HepG2 (cell line): ENCODE measurements around the gene ZNHIT6. TPM values are rescaled to one million over a fixed set of nuclear protein-coding genes. Genes with fewer than 3 reads are reported as not detected.

ENCODE experiments used
- BHLHE40 ChIP-seq: IDR thresholded peaks from 2 replicates; pipeline ENCODE4 v1.6.1; 2011; ENCODE audit warnings: low read length, improper control_type of control experiment
- BRCA1 ChIP-seq: sonication (generic); formaldehyde crosslinking; IDR thresholded peaks from 2 replicates; pipeline ENCODE4 v1.4.0; 2020; ENCODE audit warnings: missing genetic modification reagents
- CAMTA2 ChIP-seq: sonication (generic); formaldehyde crosslinking; IDR thresholded peaks from 2 replicates; pipeline ENCODE4 v1.4.0; 2020; ENCODE audit warnings: mild to moderate bottlenecking, missing genetic modification reagents, borderline replicate concordance
- CBFB ChIP-seq: sonication (generic); formaldehyde crosslinking; IDR thresholded peaks from 2 replicates; pipeline ENCODE4 v1.4.0; 2020; ENCODE audit warnings: missing genetic modification reagents
- HMG20B ChIP-seq: conservative IDR thresholded peaks from 2 replicates; pipeline ENCODE4 v1.6.1; 2016; ENCODE audit warnings: missing genetic modification reagents, missing compliant biosample characterization
- HNRNPK ChIP-seq: fragments of 200-400 bp; formaldehyde crosslinking; IDR thresholded peaks from 2 replicates; pipeline ENCODE4 v1.6.1; 2018; ENCODE audit warnings: low read length, low read depth, moderate library complexity, mild to moderate bottlenecking; ENCODE audit not compliant: poor library complexity, severe bottlenecking
- MIER2 ChIP-seq: IDR thresholded peaks from 2 replicates; pipeline ENCODE4 v1.6.1; 2016; ENCODE audit warnings: missing biosample characterization, missing genetic modification reagents
- SRSF1 ChIP-seq: fragments of 200-400 bp; formaldehyde crosslinking; optimal IDR thresholded peaks from 2 replicates; pipeline ENCODE3; 2017; ENCODE audit warnings: mild to moderate bottlenecking, low read depth, low read length, moderate library complexity
- SRY ChIP-seq: sonication (generic); formaldehyde crosslinking; IDR thresholded peaks from 2 replicates; pipeline ENCODE4 v1.8.0; 2022; ENCODE audit warnings: mild to moderate bottlenecking, missing genetic modification reagents
- ZNF331 ChIP-seq: sonication (generic); formaldehyde crosslinking; IDR thresholded peaks from 2 replicates; pipeline ENCODE4 v1.4.0; 2020; ENCODE audit warnings: missing genetic modification reagents
- ZNF367 ChIP-seq: sonication (generic); formaldehyde crosslinking; IDR thresholded peaks from 2 replicates; pipeline ENCODE4 v1.4.0; 2020; ENCODE audit warnings: missing genetic modification reagents, borderline replicate concordance
- ZNF549 ChIP-seq: sonication (generic); formaldehyde crosslinking; IDR thresholded peaks from 2 replicates; pipeline ENCODE4 v1.5.0; 2020; ENCODE audit warnings: missing genetic modification reagents
- ZNF724P ChIP-seq: sonication (generic); formaldehyde crosslinking; IDR thresholded peaks from 2 replicates; pipeline ENCODE4 v1.8.0; 2022; ENCODE audit warnings: missing genetic modification reagents, borderline replicate concordance
- polyA plus RNA-seq, 8 experiments: library from polyadenylated mRNA; depleted of rRNA in 3 of 8; stranded (reverse) in 7 of 8; unstranded in 1 of 8; fragments of >200 nt; fragmentation: Illumina TruSeq in 4 of 8; extraction: Trizol in 4 of 8; gene quantifications; 2 replicates each; pipeline versions ENCODE4 v1.2.1 to v1.2.3, GENCODE V29; 2011 to 2016; ENCODE audit warnings: low read depth in 4 of 8, missing spikeins in 1 of 8, mixed read lengths in 1 of 8; ENCODE audit not compliant: insufficient read depth in 1 of 8
- total RNA-seq, 5 experiments: library from RNA; depleted of rRNA; stranded (reverse); fragments of >200 nt; fragmentation: Illumina TruSeq; extraction: Trizol; gene quantifications; 2 replicates each; pipeline ENCODE4 v1.2.3, GENCODE V29; 2016; ENCODE audit warnings: low read depth in 1 of 5
- TF ChIP-seq, protein P1 (sequence below): sonication (generic); formaldehyde crosslinking; IDR thresholded peaks from 2 replicates; pipeline ENCODE4 v1.4.0; 2020; ENCODE audit warnings: missing genetic modification reagents
- TF ChIP-seq, protein P2 (sequence below): sonication (generic); formaldehyde crosslinking; IDR thresholded peaks from 2 replicates; pipeline ENCODE4 v1.9.0; 2022; ENCODE audit warnings: missing genetic modification reagents, mild to moderate bottlenecking, borderline replicate concordance
- TF ChIP-seq, protein P3 (sequence below): sonication (generic); formaldehyde crosslinking; IDR thresholded peaks from 2 replicates; pipeline ENCODE4 v1.9.0; 2021; ENCODE audit warnings: missing genetic modification reagents, borderline replicate concordance
- TF ChIP-seq, protein P4 (sequence below): sonication (generic); formaldehyde crosslinking; IDR thresholded peaks from 2 replicates; pipeline ENCODE4 v1.5.0; 2020; ENCODE audit warnings: mild to moderate bottlenecking, low read depth, missing genetic modification reagents, borderline replicate concordance
- TF ChIP-seq, protein P5 (sequence below): sonication (generic); formaldehyde crosslinking; IDR thresholded peaks from 2 replicates; pipeline ENCODE4; 2020; ENCODE audit warnings: missing genetic modification reagents, mild to moderate bottlenecking, borderline replicate concordance
- TF ChIP-seq, protein P6 (sequence below): sonication (generic); formaldehyde crosslinking; IDR thresholded peaks from 2 replicates; pipeline ENCODE4 v1.4.0; 2020; ENCODE audit warnings: mild to moderate bottlenecking, missing genetic modification reagents

Gene ZNHIT6
- total and polyA plus RNA-seq, 2 of the 13 experiments (the other 11 are each of a cell fraction or from before 2014, with no cell fraction given), result 6.0 to 15.2 TPM

DNA sequence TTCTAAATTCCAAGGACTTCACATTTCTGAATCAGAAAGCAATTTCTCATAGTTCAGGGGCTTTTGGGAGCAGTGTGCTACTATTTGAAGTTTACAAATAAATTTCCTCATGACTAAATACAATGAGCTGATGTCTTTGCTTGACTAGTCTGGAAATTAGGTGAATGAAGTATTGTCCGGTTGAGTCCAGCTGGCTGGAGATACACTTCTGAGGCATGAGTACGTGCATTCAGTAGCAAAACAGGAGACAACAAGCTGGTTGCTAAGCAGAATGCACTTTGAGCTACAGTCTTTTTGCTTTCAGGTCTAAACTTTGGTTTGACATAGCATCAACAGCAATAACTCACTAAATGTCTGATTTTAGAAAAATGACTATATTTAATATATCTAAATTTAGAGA is 27.1 kb downstream of the ZNHIT6 start (continued):
- TF ChIP-seq SRY (CRISPR knock-in tag) (no peak), HMG20B (CRISPR knock-in tag) (no peak), ZNF724P (CRISPR knock-in tag) (no peak), BRCA1 (no peak), ZNF549 (CRISPR knock-in tag) (no peak), ZNF367 (CRISPR knock-in tag) (no peak), HNRNPK (no peak), MIER2 (peak; percentile 52; the same call in 1 of the 2 replicates), BHLHE40 (no peak; the same call in 1 of the 2 replicates), CAMTA2 (no peak), SRSF1 (no peak), ZNF331 (peak; percentile 58; the same call in 1 of the 2 replicates), CBFB (CRISPR knock-in tag) (no peak)
- TF ChIP-seq, protein P1, sequence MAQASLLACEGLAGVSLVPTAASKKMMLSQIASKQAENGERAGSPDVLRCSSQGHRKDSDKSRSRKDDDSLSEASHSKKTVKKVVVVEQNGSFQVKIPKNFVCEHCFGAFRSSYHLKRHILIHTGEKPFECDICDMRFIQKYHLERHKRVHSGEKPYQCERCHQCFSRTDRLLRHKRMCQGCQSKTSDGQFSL, result no peak
- TF ChIP-seq, protein P2, sequence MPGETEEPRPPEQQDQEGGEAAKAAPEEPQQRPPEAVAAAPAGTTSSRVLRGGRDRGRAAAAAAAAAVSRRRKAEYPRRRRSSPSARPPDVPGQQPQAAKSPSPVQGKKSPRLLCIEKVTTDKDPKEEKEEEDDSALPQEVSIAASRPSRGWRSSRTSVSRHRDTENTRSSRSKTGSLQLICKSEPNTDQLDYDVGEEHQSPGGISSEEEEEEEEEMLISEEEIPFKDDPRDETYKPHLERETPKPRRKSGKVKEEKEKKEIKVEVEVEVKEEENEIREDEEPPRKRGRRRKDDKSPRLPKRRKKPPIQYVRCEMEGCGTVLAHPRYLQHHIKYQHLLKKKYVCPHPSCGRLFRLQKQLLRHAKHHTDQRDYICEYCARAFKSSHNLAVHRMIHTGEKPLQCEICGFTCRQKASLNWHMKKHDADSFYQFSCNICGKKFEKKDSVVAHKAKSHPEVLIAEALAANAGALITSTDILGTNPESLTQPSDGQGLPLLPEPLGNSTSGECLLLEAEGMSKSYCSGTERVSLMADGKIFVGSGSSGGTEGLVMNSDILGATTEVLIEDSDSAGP (CRISPR knock-in tag), result no peak
- TF ChIP-seq, protein P3, sequence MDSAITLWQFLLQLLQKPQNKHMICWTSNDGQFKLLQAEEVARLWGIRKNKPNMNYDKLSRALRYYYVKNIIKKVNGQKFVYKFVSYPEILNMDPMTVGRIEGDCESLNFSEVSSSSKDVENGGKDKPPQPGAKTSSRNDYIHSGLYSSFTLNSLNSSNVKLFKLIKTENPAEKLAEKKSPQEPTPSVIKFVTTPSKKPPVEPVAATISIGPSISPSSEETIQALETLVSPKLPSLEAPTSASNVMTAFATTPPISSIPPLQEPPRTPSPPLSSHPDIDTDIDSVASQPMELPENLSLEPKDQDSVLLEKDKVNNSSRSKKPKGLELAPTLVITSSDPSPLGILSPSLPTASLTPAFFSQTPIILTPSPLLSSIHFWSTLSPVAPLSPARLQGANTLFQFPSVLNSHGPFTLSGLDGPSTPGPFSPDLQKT (CRISPR knock-in tag), result no peak
- TF ChIP-seq, protein P4, sequence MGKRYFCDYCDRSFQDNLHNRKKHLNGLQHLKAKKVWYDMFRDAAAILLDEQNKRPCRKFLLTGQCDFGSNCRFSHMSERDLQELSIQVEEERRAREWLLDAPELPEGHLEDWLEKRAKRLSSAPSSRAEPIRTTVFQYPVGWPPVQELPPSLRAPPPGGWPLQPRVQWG (CRISPR knock-in tag), result no peak
- TF ChIP-seq, protein P5, sequence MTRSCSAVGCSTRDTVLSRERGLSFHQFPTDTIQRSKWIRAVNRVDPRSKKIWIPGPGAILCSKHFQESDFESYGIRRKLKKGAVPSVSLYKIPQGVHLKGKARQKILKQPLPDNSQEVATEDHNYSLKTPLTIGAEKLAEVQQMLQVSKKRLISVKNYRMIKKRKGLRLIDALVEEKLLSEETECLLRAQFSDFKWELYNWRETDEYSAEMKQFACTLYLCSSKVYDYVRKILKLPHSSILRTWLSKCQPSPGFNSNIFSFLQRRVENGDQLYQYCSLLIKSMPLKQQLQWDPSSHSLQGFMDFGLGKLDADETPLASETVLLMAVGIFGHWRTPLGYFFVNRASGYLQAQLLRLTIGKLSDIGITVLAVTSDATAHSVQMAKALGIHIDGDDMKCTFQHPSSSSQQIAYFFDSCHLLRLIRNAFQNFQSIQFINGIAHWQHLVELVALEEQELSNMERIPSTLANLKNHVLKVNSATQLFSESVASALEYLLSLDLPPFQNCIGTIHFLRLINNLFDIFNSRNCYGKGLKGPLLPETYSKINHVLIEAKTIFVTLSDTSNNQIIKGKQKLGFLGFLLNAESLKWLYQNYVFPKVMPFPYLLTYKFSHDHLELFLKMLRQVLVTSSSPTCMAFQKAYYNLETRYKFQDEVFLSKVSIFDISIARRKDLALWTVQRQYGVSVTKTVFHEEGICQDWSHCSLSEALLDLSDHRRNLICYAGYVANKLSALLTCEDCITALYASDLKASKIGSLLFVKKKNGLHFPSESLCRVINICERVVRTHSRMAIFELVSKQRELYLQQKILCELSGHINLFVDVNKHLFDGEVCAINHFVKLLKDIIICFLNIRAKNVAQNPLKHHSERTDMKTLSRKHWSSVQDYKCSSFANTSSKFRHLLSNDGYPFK (CRISPR knock-in tag), result no peak
- TF ChIP-seq, protein P6, sequence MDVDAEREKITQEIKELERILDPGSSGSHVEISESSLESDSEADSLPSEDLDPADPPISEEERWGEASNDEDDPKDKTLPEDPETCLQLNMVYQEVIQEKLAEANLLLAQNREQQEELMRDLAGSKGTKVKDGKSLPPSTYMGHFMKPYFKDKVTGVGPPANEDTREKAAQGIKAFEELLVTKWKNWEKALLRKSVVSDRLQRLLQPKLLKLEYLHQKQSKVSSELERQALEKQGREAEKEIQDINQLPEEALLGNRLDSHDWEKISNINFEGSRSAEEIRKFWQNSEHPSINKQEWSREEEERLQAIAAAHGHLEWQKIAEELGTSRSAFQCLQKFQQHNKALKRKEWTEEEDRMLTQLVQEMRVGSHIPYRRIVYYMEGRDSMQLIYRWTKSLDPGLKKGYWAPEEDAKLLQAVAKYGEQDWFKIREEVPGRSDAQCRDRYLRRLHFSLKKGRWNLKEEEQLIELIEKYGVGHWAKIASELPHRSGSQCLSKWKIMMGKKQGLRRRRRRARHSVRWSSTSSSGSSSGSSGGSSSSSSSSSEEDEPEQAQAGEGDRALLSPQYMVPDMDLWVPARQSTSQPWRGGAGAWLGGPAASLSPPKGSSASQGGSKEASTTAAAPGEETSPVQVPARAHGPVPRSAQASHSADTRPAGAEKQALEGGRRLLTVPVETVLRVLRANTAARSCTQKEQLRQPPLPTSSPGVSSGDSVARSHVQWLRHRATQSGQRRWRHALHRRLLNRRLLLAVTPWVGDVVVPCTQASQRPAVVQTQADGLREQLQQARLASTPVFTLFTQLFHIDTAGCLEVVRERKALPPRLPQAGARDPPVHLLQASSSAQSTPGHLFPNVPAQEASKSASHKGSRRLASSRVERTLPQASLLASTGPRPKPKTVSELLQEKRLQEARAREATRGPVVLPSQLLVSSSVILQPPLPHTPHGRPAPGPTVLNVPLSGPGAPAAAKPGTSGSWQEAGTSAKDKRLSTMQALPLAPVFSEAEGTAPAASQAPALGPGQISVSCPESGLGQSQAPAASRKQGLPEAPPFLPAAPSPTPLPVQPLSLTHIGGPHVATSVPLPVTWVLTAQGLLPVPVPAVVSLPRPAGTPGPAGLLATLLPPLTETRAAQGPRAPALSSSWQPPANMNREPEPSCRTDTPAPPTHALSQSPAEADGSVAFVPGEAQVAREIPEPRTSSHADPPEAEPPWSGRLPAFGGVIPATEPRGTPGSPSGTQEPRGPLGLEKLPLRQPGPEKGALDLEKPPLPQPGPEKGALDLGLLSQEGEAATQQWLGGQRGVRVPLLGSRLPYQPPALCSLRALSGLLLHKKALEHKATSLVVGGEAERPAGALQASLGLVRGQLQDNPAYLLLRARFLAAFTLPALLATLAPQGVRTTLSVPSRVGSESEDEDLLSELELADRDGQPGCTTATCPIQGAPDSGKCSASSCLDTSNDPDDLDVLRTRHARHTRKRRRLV (CRISPR knock-in tag), result no peak
